HCEC 1CT (cell line): ENCODE results near the gene MT1X.

Experiments used
- DNase-seq: peaks from one replicate; pipeline ENCODE4 v3.0.0-alpha.2; 2017

The MT1X gene

DNA sequence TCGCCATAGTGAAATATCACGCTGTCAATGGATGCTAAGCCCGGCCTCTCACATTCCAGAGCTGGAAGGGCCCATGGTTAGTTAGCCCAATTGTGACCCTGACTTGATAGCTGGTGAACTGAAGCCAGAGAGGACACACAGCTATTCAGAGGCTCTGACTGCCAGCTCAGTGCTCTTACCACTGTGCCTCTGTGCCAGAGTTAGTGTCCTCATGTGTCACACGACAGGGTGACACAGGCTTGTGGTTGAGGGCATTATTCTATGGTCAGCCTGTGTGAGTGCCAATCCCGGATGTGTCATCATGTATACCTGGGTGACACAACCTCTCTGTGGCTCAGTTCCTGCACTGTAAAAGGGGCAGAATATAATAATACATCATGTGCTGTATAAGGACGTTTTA lies 2.5 kb upstream of the MT1X start:
- DNase-seq, result no peak

DNA sequence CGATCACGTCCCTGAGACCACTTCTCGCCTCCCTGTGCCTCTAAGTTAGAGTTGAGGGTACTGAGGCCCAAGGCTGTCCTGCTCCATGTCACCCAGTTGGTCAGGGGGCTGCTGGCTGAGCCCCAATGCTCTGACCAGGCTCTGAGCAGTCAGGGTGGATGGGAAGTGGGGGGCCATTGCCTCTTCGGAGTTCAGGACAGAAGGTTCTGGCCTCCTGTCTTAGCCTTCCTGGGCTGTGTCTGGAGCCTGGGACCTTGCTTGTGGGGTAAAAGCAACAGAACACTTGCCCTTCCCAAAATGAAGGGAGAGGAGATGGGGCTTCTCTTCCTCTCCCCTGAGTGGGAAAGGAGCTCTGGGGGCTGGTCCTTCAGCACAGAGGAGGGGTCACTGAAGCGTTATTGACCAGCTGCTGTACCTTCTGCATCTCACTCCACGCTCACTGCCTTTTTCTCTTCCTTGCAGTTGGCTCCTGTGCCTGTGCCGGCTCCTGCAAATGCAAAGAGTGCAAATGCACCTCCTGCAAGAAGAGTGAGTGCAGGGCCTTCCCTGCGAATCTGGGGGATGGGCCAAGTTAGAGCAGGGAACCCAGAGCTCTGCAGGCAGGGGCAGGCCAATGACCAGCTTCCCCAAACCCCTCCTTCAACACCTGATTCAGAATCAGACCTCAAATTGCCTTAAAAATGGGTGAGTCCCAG lies 580 bp downstream of the MT1X start:
- DNase-seq, result no peak

DNA sequence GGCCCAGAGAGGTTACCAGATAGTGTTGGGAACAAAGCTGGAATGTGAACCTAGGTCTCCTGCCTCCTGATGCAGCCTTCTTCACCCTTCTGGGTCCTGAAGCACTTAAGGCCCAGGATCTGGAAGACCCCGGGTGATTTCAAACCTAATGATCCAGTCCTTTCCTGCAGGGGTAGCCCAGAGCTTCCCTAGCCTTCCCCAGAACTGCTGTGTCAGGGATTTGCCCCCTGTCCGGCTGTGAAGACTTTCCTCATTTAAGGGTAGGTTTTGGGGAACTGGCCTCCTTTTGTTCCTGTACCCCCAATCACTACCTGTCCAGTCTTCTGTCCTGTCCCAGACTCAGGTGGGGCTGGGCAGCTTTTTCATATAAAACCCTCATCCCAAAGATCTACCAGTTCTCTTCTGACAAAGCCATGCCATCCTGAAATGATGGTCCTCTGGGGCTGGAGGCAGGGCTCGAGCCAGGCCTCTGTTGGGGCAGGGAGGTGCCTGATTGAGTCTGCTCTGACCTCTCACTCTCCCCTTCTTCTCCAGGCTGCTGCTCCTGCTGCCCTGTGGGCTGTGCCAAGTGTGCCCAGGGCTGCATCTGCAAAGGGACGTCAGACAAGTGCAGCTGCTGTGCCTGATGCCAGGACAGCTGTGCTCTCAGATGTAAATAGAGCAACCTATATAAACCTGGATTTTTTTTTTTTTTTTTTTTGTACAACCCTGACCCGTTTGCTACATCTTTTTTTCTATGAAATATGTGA lies 1.3 kb downstream of the MT1X start:
- DNase-seq, result no peak

DNA sequence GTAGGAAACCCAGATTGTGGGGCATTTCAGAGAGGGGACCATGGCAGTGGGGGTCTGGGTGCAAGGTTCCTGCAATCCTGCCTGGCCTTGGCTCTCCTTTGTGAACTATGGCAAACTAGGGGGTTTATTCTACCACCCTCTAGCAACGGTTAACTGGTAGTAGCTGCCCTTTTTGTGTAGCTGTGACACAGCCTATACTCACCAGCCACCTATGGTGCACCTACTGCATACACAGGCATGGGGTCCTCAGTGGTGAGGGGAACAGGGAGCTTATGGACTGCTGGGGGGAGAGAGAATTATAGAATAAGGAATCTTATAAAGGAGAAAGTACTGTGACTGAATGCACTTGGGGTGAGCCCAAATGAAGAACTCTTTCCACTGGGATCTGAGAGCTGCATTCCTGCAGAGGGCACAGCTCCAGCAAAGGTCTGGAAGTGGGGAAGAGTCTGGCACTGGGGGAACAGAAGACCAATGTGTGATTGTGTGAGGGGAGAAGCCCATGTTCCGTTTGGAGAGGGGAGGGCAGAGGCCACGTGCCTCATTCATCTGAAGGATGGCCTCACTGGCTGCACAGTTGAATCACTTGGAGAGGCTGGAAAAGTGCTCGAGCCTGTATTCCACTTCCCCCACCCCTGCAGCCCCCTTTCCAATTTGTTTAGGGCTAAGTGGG lies 2.1 kb downstream of the MT1X start:
- DNase-seq, result no peak

DNA sequence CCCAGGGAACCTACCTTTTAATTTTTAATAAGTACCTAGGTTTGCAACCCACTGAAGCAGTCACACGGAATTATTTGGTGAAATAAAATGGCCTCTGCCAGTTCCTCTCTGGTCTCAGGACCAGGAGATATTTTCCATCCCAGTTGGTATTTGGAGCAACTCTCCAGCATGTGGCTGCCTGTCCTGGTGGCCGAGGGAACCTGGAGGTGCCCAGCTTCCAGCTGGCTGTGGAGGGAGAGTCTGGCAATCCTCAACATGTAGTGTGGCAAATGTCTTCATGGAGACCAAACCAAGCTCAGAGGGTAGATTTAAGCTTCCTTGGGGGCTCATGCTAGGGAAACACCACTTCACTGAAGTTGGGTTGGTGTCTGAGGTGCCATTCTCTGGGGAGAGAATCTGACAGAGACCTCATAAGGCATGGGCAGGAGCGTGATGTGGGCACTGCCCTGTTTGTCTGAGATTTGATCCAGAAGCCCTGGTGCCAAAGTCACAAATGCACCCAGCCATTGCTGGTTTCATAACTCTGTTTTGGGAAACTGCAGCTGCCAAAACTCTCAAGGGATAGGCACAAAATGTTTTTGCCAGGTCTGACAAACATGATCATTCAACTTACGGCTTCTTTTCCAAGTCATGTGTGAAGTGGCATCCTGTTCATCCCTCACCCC lies 2.8 kb downstream of the MT1X start:
- DNase-seq, result no peak

DNA sequence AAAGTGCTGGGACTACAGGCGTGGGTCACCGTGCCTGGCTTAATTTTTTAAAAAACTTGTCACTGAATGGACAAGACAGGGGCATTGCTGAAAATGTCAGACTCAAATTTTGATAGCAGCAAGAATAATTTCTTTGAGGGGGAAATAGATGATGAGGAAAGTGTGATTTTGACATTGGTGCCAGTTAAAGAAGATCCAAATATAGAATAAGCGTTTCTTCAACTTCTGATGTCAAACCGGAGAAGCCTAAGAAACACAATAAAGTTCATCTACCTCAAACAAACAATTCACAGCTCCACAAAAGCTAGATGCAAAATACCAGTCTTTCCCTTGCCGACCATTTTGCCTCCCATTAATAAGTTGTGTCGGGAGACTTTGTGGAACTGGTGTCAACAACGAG lies 4.5 kb downstream of the MT1X start:
- no peak for DNase-seq

- DNase-seq, result no peak
Observed at GRCh38 chr16:56688762-56689161, 6.5 kb downstream of the MT1X start.

DNA sequence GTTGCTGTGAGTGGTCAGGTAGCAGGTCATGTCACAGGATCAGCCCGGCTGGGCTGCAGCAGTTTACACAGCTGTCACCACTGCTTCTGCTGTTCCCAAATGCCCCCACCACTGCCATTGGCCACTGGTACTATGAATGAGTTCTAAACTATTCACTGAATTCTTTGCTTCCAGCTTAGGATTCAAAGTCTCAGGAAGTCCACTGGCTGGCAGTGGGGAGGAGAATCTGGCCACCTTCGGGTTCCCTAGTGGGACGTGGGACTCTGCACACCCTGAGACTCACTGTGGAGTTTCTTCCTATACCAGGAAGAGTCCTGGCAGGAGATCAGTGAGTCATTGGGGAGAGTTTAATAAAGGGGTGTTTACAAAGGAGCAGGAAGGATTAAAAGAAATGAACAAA lies 6.9 kb downstream of the MT1X start:
- peak; percentile 34 for DNase-seq

- no peak for DNase-seq
Observed at GRCh38 chr16:56690420-56691122, 8.3 kb downstream of the MT1X start.

DNA sequence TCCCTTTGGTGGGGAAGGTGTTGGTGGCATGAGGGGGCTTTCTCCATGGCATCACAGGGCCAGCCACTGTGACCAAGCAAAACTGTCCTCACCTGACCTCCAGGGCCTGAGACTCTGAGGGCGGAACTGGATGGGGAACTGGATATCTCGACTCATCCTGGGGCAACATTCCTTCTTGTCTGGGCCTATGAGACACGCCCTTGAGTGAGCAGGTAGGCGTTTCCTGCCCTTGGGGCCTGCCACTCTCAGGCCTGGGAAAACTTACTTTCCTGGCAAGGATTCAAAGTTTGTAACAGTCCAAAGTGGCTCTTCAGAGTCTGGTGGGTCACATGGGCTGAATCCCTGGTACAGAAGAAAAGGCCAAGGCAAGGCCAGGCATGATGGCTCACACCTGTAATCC lies 9.6 kb downstream of the MT1X start:
- DNase-seq, result no peak

GRCh38 chr16:56695246-56695645 lies 13.0 kb downstream of the MT1X start:
- DNase-seq, result no peak

- DNase-seq, result no peak
Observed at GRCh38 chr16:56697456-56698155, 15.3 kb downstream of the MT1X start.

- no peak for DNase-seq
Observed at GRCh38 chr16:56700195-56700594, 17.9 kb downstream of the MT1X start.

DNA sequence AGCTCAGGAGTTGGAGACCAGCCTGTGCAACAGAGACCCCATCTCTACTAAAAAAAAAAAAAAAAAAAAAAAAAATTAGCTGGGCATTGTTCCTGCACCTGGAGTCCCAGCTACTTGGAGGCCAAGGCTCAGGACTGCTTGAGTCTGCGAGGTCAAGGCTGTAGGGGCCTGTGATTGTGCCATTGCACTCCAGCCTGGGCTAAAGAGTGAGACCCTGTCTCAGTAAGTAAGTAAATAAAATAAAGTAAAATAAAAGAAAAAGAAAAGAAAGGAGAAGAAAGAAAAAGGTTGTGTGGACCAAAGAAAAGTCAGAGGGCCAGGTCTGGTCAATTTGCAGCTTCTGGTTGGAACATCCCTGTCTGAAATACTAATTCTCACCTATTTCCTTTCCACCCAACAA lies 18.4 kb downstream of the MT1X start:
- DNase-seq, result no peak

GRCh38 chr16:56701534-56701933 lies 19.3 kb downstream of the MT1X start:
- no peak for DNase-seq

DNA sequence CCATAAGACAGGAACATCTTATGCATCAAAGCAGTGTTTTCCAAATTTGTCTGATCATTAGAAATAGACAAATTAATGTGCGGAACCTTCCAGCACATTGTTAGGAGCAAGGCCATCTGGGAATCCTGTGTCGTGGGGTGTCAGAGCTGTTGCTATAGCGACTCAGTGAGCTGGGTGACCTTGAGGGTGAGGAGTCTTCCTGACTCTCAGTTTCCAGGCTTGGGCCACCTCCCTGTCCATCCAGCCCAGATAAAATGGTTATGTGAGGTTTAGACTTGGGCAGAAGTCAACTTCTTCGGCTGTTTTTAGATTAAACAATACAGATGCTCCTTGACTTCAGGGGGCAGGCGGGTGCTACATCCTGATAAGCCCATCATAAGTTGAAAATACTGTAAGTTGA lies 20.6 kb downstream of the MT1X start:
- DNase-seq, result no peak

GRCh38 chr16:56708525-56709442 lies 26.5 kb downstream of the MT1X start:
- no peak for DNase-seq

GRCh38 chr16:56709443-56710040 lies 27.3 kb downstream of the MT1X start:
- DNase-seq, result no peak

- DNase-seq, result no peak
Observed at GRCh38 chr16:56710181-56710737, 28.0 kb downstream of the MT1X start.

GRCh38 chr16:56711862-56712261 lies 29.6 kb downstream of the MT1X start:
- no peak for DNase-seq
